ACC112 (cell line): Measurements from ENCODE around the gene ART5.

Experiments
- H2AFZ ChIP-seq: fragments of 200-600 bp; sonication (generic); one replicate; pipeline ENCODE4 v1.6.0; 2017; ENCODE audit warnings: antibody characterized with exemption, low read length; ENCODE audit not compliant: unreplicated experiment
- H3K27ac ChIP-seq: fragments of 200-600 bp; sonication (generic); 2 replicates; pipeline ENCODE4 v1.5.1; 2014; ENCODE audit warnings: low read depth, mild to moderate bottlenecking, antibody characterized with exemption, low read length, moderate library complexity
- H3K27me3 ChIP-seq: fragments of 200-600 bp; sonication (generic); 2 replicates; pipeline ENCODE4 v1.6.1; 2014; ENCODE audit warnings: mild to moderate bottlenecking, antibody characterized with exemption, low read length, moderate library complexity, mixed read lengths; ENCODE audit not compliant: insufficient read depth
- H3K36me3 ChIP-seq: fragments of 200-600 bp; sonication (generic); 2 replicates; pipeline ENCODE4 v1.6.1; 2016; ENCODE audit warnings: mild to moderate bottlenecking, antibody characterized with exemption, low read length, moderate library complexity, mixed read lengths; ENCODE audit not compliant: insufficient read depth
- H3K4me1 ChIP-seq: fragments of 200-600 bp; sonication (generic); one replicate; pipeline ENCODE4 v1.6.1; 2016; ENCODE audit warnings: low read length, mixed read lengths; ENCODE audit not compliant: insufficient read depth, unreplicated experiment, control insufficient read depth
- H3K4me3 ChIP-seq: fragments of 200-600 bp; sonication (generic); 2 replicates; pipeline ENCODE4 v1.5.1; 2014; ENCODE audit warnings: mild to moderate bottlenecking, low read depth, low read length
- H3K79me2 ChIP-seq: fragments of 200-600 bp; sonication (generic); one replicate; pipeline ENCODE4 v1.6.0; 2016; ENCODE audit warnings: low read length; ENCODE audit not compliant: control insufficient read depth, unreplicated experiment, insufficient read depth

The ART5 gene

GRCh38 chr11:3617990-3618389 is 23.8 kb downstream of the ART5 start:
- no peak overlapping the region for H3K4me3 ChIP-seq
- H2AFZ ChIP-seq: no peak overlapping the region
- no peaks in the 10 kb centered on the region for H3K79me2 ChIP-seq

GRCh38 chr11:3616721-3617460 is 24.9 kb downstream of the ART5 start:
- Histone ChIP-seq H2AFZ (no peak overlapping the region), H3K79me2 (no peaks in the 10 kb centered on the region), H3K27ac (no peak overlapping the region), H3K36me3 (no peaks in the 10 kb centered on the region), H3K4me3 (no peak overlapping the region), H3K4me1 (no peaks in the 10 kb centered on the region), H3K27me3 (0 out of 2 replicates have a peak, but pooled peaks cover 7% of the 10 kb centered on the region)

More at GRCh38 chr11:3617990-3618389, 23.8 kb downstream of the ART5 start:
- Histone ChIP-seq H3K27me3 (0 out of 2 replicates have a peak, but pooled peaks cover 8% of the 10 kb centered on the region), H3K27ac (no peak overlapping the region), H3K36me3 (no peaks in the 10 kb centered on the region), H3K4me1 (no peaks in the 10 kb centered on the region)

GRCh38 chr11:3615998-3616397 is 25.8 kb downstream of the ART5 start:
- no peaks in the 10 kb centered on the region for H3K4me1 ChIP-seq
- no peak overlapping the region for H3K27ac ChIP-seq
- H3K27me3 ChIP-seq: 0 out of 2 replicates have a peak, but pooled peaks cover 6% of the 10 kb centered on the region
- H3K36me3 ChIP-seq: no peaks in the 10 kb centered on the region
- no peak overlapping the region for H2AFZ ChIP-seq
- H3K79me2 ChIP-seq: no peaks in the 10 kb centered on the region
- H3K4me3 ChIP-seq: no peak overlapping the region

- H3K27me3 ChIP-seq: 0 out of 2 replicates have a peak, but pooled peaks cover 6% of the 10 kb centered on the region
- H3K36me3 ChIP-seq: no peaks in the 10 kb centered on the region
- no peak overlapping the region for H3K27ac ChIP-seq
- H2AFZ ChIP-seq: no peak overlapping the region
- H3K4me1 ChIP-seq: no peaks in the 10 kb centered on the region
- no peak overlapping the region for H3K4me3 ChIP-seq
- H3K79me2 ChIP-seq: no peaks in the 10 kb centered on the region
Observed at GRCh38 chr11:3614742-3615171, 27.0 kb downstream of the ART5 start.

GRCh38 chr11:3613998-3614741 is 27.6 kb downstream of the ART5 start:
- H2AFZ ChIP-seq: no peak overlapping the region
- H3K4me3 ChIP-seq: no peak overlapping the region
- H3K27ac ChIP-seq: no peak overlapping the region

GRCh38 chr11:3611976-3612678 is 29.7 kb downstream of the ART5 start:
- H3K27me3 ChIP-seq: 0 out of 2 replicates have a peak, but pooled peaks cover 6% of the 10 kb centered on the region
- H2AFZ ChIP-seq: no peak overlapping the region
- no peak overlapping the region for H3K27ac ChIP-seq
- no peaks in the 10 kb centered on the region for H3K79me2 ChIP-seq
- no peaks in the 10 kb centered on the region for H3K36me3 ChIP-seq
- no peak overlapping the region for H3K4me3 ChIP-seq
- H3K4me1 ChIP-seq: no peaks in the 10 kb centered on the region

More at GRCh38 chr11:3613998-3614741, 27.6 kb downstream of the ART5 start:
- Histone ChIP-seq H3K79me2 (no peaks in the 10 kb centered on the region), H3K4me1 (no peaks in the 10 kb centered on the region), H3K36me3 (no peaks in the 10 kb centered on the region), H3K27me3 (0 out of 2 replicates have a peak, but pooled peaks cover 6% of the 10 kb centered on the region)

GRCh38 chr11:3610846-3611245 is 30.9 kb downstream of the ART5 start:
- Histone ChIP-seq H3K4me1 (no peaks in the 10 kb centered on the region), H3K27ac (no peak overlapping the region)

GRCh38 chr11:3609416-3610265 is 32.2 kb downstream of the ART5 start:
- no peaks in the 10 kb centered on the region for H3K4me1 ChIP-seq
- H2AFZ ChIP-seq: no peak overlapping the region
- H3K27me3 ChIP-seq: 0 out of 2 replicates have a peak, but pooled peaks cover 6% of the 10 kb centered on the region
- no peak overlapping the region for H3K4me3 ChIP-seq
- no peak overlapping the region for H3K27ac ChIP-seq
- H3K79me2 ChIP-seq: no peaks in the 10 kb centered on the region
- H3K36me3 ChIP-seq: no peaks in the 10 kb centered on the region

More at GRCh38 chr11:3610846-3611245, 30.9 kb downstream of the ART5 start:
- H2AFZ ChIP-seq: no peak overlapping the region
- H3K4me3 ChIP-seq: no peak overlapping the region
- no peaks in the 10 kb centered on the region for H3K79me2 ChIP-seq
- 0 out of 2 replicates have a peak, but pooled peaks cover 6% of the 10 kb centered on the region for H3K27me3 ChIP-seq
- H3K36me3 ChIP-seq: no peaks in the 10 kb centered on the region

GRCh38 chr11:3605771-3606203 is 36.0 kb downstream of the ART5 start:
- H3K4me3 ChIP-seq: no peak overlapping the region
- H3K36me3 ChIP-seq: no peaks in the 10 kb centered on the region
- H2AFZ ChIP-seq: peak overlapping the region; percentile 17
- H3K27me3 ChIP-seq: no peaks in the 10 kb centered on the region
- H3K79me2 ChIP-seq: no peaks in the 10 kb centered on the region
- no peak overlapping the region for H3K27ac ChIP-seq
- H3K4me1 ChIP-seq: no peaks in the 10 kb centered on the region

GRCh38 chr11:3605283-3605662 is 36.5 kb downstream of the ART5 start:
- H3K27ac ChIP-seq: no peak overlapping the region
- H3K36me3 ChIP-seq: no peaks in the 10 kb centered on the region
- H3K27me3 ChIP-seq: no peaks in the 10 kb centered on the region
- H3K79me2 ChIP-seq: no peaks in the 10 kb centered on the region
- peak overlapping the region; percentile 17 for H2AFZ ChIP-seq
- no peaks in the 10 kb centered on the region for H3K4me1 ChIP-seq
- no peak overlapping the region for H3K4me3 ChIP-seq
